ENCODE measurements around the gene SMOC1.

DNA sequence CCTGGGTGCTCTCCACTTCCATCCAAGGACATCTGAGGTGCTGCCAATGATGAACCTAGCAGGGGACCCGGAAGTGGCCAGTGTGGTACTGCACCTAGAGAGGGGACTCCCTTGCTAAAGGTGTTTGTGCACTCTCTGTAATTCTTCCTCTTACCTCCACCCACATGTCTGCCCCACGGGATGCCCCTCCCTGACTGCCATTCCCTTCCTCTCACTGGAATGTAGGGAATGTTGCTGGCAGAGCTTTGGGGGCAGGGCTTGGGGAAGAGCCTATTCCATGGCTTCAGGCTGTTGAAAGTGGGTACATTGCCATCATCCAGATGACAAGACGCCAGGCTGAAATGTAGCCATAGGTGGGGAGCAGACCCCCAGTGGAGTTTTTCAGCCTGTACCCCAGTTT, 153.2 kb downstream of the SMOC1 start:
- no peak for TF ChIP-seq EZH2 (IDR thresholded peaks at IDR 0.05; ENCODE audit: borderline replicate concordance, low read depth, low read length, severe bottlenecking)
- TF ChIP-seq, protein P1, sequence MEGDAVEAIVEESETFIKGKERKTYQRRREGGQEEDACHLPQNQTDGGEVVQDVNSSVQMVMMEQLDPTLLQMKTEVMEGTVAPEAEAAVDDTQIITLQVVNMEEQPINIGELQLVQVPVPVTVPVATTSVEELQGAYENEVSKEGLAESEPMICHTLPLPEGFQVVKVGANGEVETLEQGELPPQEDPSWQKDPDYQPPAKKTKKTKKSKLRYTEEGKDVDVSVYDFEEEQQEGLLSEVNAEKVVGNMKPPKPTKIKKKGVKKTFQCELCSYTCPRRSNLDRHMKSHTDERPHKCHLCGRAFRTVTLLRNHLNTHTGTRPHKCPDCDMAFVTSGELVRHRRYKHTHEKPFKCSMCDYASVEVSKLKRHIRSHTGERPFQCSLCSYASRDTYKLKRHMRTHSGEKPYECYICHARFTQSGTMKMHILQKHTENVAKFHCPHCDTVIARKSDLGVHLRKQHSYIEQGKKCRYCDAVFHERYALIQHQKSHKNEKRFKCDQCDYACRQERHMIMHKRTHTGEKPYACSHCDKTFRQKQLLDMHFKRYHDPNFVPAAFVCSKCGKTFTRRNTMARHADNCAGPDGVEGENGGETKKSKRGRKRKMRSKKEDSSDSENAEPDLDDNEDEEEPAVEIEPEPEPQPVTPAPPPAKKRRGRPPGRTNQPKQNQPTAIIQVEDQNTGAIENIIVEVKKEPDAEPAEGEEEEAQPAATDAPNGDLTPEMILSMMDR (IDR thresholded peaks at IDR 0.05; ENCODE audit: borderline replicate concordance, extremely low read depth, low read length, poor library complexity, severe bottlenecking), result no peak
